Smooth muscle cell (in vitro differentiated cells): ENCODE data around the gene SNX25. TPM values are rescaled to one million over a fixed set of nuclear protein-coding genes. Genes with fewer than 3 reads are reported as not detected.

Experiments used
- DNase-seq: peaks from one replicate; lab custom pipeline; 2025; ENCODE audit not compliant: unreplicated experiment; lab: John Stamatoyannopoulos, UW
- H2AFZ ChIP-seq: fragments of 200-600 bp; sonication (generic); 2 replicates; pipeline ENCODE4 v1.6.0; 2016; ENCODE audit warnings: antibody characterized with exemption, low read depth, mild to moderate bottlenecking
- H3F3A ChIP-seq: fragments of 200-600 bp; sonication (generic); 2 replicates; pipeline ENCODE4 v1.6.0; 2017; ENCODE audit warnings: antibody characterized with exemption, low read depth
- H3K27ac ChIP-seq: fragments of 200-600 bp; sonication (generic); 2 replicates; pipeline ENCODE4 v1.5.1; 2016; ENCODE audit warnings: low read depth, mild to moderate bottlenecking
- H3K27me3 ChIP-seq: fragments of 200-600 bp; sonication (generic); 2 replicates; pipeline ENCODE4 v1.6.1; 2016; ENCODE audit warnings: low read depth, mild to moderate bottlenecking
- H3K36me3 ChIP-seq: fragments of 200-600 bp; sonication (generic); 2 replicates; pipeline ENCODE4 v1.5.1; 2016; ENCODE audit warnings: low read depth
- H3K4me1 ChIP-seq: fragments of 200-600 bp; sonication (generic); 2 replicates; pipeline ENCODE4 v1.5.1; 2016; ENCODE audit warnings: low read depth
- H3K4me2 ChIP-seq: fragments of 200-600 bp; sonication (generic); 2 replicates; pipeline ENCODE4 v1.6.0; 2016; ENCODE audit warnings: mild to moderate bottlenecking
- H3K4me3 ChIP-seq: fragments of 200-600 bp; sonication (generic); 2 replicates; pipeline ENCODE4 v1.5.1; 2016; ENCODE audit warnings: mild to moderate bottlenecking
- H3K79me2 ChIP-seq: fragments of 200-600 bp; sonication (generic); 2 replicates; pipeline ENCODE4 v1.6.0; 2016; ENCODE audit warnings: low read depth, mild to moderate bottlenecking
- H3K9ac ChIP-seq: fragments of 200-600 bp; sonication (generic); 2 replicates; pipeline ENCODE4 v1.6.0; 2016; ENCODE audit warnings: low read depth
- H3K9me3 ChIP-seq: fragments of 200-600 bp; sonication (generic); replicated peaks from 2 replicates; pipeline ENCODE4 v1.5.1; 2016; ENCODE audit warnings: low read depth
- H4K20me1 ChIP-seq: fragments of 200-600 bp; sonication (generic); 2 replicates; pipeline ENCODE4 v1.6.0; 2016; ENCODE audit warnings: low read depth
- WGBS: methylation state at CpG from one replicate; pipeline ENCODE4 v1.1.7; 2016; ENCODE audit warnings: low lambda C conversion rate; 5-methylcytosine and 5-hydroxymethylcytosine counted together
- polyA plus RNA-seq: library from polyadenylated mRNA; unstranded; fragments of >200 nt; fragmentation: Nextera tagmentation; extraction: Ambion mirVana; gene quantifications from 2 replicates; pipeline ENCODE4 v1.2.1, GENCODE V29; 2016
- total RNA-seq: library from RNA; depleted of rRNA; stranded (reverse); fragments of >200 nt; gene quantifications from 2 replicates; pipeline ENCODE4 v1.2.3, GENCODE V29; 2014
- TF ChIP-seq, protein P1 (sequence below): fragments of 200-600 bp; sonication (generic); IDR thresholded peaks from 2 replicates; pipeline ENCODE4 v1.5.1; 2017; ENCODE audit warnings: borderline replicate concordance, mild to moderate bottlenecking, antibody characterized with exemption; ENCODE audit not compliant: insufficient read depth, poor library complexity, severe bottlenecking

Gene SNX25
- total and polyA plus RNA-seq, 2 experiments from 2014 or later, result 12.3 to 23.6 TPM

DNA sequence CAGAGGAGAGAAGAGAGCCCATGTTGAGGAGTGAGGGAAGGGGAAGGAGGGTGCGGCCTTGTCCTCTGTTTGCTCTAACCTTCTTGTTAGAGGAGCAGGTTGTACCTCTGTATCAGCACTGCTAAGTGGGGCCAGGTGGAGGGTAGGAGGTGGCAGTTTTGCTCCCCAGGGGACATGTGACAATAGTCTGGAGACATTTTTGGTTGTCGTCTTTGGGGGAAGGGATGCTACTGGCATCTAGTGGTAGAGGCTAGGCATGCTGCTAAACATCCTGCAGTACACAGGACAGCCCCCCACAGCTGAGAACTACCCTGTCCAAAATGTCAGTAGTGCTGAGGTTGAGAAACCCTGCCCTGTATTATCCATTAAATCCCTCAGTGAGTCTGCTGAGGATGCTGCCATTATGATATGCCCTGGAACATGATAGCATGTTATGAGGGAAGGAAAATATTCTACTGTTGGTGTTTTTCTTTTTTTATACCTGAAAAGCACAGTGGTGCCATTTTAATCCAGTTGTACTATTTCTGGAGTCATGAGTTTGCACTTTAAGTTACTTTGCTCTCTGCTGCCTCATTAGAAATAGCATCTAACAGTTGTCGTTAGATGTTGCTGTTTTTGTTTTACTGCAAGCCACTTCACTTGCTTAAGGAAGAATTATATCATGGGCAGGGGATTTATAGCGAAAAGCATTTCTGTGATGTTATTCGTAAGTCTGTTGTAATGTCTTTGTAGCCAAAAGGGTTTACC is 95.7 kb downstream of the SNX25 start:
- no peak overlapping the region for H2AFZ ChIP-seq
- no peaks in the 10 kb centered on the region for H3K27me3 ChIP-seq
- 69% methylated on average over 5 of the region's 5 CpGs for WGBS
- peak overlapping the region; percentile 83 for H3K9ac ChIP-seq
- no peak overlapping the region for H3K4me3 ChIP-seq
- no peaks in the 10 kb centered on the region for H3K9me3 ChIP-seq
- peak overlapping the region; percentile 56 for H3K4me2 ChIP-seq
- no peaks in the 10 kb centered on the region for H3K79me2 ChIP-seq
- peak overlapping the region; percentile 100 for H3K27ac ChIP-seq
- H3F3A ChIP-seq, result peaks cover 4% of the 10 kb centered on the region
- no peak for DNase-seq
- no peaks in the 10 kb centered on the region for H3K36me3 ChIP-seq
- H4K20me1 ChIP-seq, result no peaks in the 10 kb centered on the region
- peaks cover 33% of the 10 kb centered on the region for H3K4me1 ChIP-seq
- TF ChIP-seq, protein P1, sequence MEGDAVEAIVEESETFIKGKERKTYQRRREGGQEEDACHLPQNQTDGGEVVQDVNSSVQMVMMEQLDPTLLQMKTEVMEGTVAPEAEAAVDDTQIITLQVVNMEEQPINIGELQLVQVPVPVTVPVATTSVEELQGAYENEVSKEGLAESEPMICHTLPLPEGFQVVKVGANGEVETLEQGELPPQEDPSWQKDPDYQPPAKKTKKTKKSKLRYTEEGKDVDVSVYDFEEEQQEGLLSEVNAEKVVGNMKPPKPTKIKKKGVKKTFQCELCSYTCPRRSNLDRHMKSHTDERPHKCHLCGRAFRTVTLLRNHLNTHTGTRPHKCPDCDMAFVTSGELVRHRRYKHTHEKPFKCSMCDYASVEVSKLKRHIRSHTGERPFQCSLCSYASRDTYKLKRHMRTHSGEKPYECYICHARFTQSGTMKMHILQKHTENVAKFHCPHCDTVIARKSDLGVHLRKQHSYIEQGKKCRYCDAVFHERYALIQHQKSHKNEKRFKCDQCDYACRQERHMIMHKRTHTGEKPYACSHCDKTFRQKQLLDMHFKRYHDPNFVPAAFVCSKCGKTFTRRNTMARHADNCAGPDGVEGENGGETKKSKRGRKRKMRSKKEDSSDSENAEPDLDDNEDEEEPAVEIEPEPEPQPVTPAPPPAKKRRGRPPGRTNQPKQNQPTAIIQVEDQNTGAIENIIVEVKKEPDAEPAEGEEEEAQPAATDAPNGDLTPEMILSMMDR, result peak; percentile 20

DNA sequence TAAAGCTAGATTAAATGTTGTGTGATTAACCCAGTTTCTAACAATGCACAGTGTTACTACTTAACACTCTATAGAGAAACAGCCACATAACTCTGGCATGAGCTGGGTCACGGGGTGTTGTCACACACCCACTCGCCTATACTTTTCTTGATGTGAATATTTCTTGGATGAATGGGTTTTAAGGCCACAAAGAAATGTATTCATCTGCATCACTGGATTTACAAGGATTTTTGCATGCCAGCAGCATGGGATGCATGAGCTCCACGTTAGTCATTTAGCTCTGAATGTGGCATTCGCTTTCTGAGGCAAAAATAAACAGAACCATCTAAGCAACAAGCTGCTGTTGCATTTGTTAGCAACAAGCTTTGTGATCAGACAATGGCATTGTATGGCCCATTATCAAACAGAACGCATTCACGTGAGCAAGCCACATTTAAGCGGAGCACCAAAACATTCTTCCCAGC is 96.6 kb downstream of the SNX25 start:
- Histone ChIP-seq H2AFZ (no peak overlapping the region), H3K4me2 (peak overlapping the region; percentile 67), H3F3A (peaks cover 4% of the 10 kb centered on the region), H4K20me1 (no peaks in the 10 kb centered on the region), H3K9me3 (no peaks in the 10 kb centered on the region), H3K36me3 (no peaks in the 10 kb centered on the region), H3K4me3 (no peak overlapping the region), H3K79me2 (no peaks in the 10 kb centered on the region), H3K27me3 (no peaks in the 10 kb centered on the region), H3K4me1 (peaks cover 33% of the 10 kb centered on the region), H3K27ac (peak overlapping the region; percentile 100), H3K9ac (peak overlapping the region; percentile 94)
- TF ChIP-seq, protein P1, result no peak
- WGBS, result 22% methylated on average over 7 of the region's 7 CpGs
- DNase-seq, result no peak

- Histone ChIP-seq H3K9ac (peak overlapping the region; percentile 94), H3K36me3 (no peaks in the 10 kb centered on the region), H3F3A (peaks cover 4% of the 10 kb centered on the region), H2AFZ (no peak overlapping the region), H3K4me2 (peak overlapping the region; percentile 67), H3K9me3 (no peaks in the 10 kb centered on the region), H4K20me1 (no peaks in the 10 kb centered on the region), H3K4me1 (peaks cover 33% of the 10 kb centered on the region), H3K27ac (peak overlapping the region; percentile 100), H3K4me3 (no peak overlapping the region), H3K27me3 (no peaks in the 10 kb centered on the region), H3K79me2 (no peaks in the 10 kb centered on the region)
- TF ChIP-seq, protein P1, result no peak
- WGBS, result 75% methylated on average over 5 of the region's 5 CpGs
- no peak for DNase-seq
Observed at GRCh38 chr4:185307136-185307950, 97.9 kb downstream of the SNX25 start.
